Parathyroid adenoma (tissue), 2 donors: ENCODE data around the gene MARCHF6.

ENCODE experiments used
- H2AFZ ChIP-seq: fragments of 300-600 bp; sonication (generic); one replicate; pipeline ENCODE4 v1.7.0; 2017; ENCODE audit warnings: antibody characterized with exemption, mild to moderate bottlenecking
- H3K27ac ChIP-seq: fragments of 300-600 bp; sonication (generic); one replicate; pipeline ENCODE4 v1.7.0; 2017
- H3K27me3 ChIP-seq: fragments of 300-600 bp; sonication (generic); one replicate; pipeline ENCODE4 v1.7.0; 2017; ENCODE audit warnings: low read length; ENCODE audit not compliant: control insufficient read depth, insufficient read depth
- H3K36me3 ChIP-seq: fragments of 300-600 bp; sonication (generic); one replicate; pipeline ENCODE4 v1.7.0; 2017; ENCODE audit warnings: low read length; ENCODE audit not compliant: control insufficient read depth, insufficient read depth
- H3K4me1 ChIP-seq: fragments of 300-600 bp; sonication (generic); one replicate; pipeline ENCODE4 v1.7.0; 2017; ENCODE audit warnings: control low read depth
- H3K4me2 ChIP-seq: fragments of 300-600 bp; sonication (generic); one replicate; pipeline ENCODE4 v1.7.0; 2017; ENCODE audit warnings: low read length
- H3K4me3 ChIP-seq: fragments of 300-600 bp; sonication (generic); one replicate; pipeline ENCODE4 v1.7.0; 2017; ENCODE audit warnings: low read depth, low read length
- H3K79me2 ChIP-seq: fragments of 300-600 bp; sonication (generic); one replicate; pipeline ENCODE4 v1.7.0; 2017; ENCODE audit warnings: control low read depth
- H3K9ac ChIP-seq: fragments of 300-600 bp; sonication (generic); one replicate; pipeline ENCODE4 v1.7.0; 2017; ENCODE audit warnings: mild to moderate bottlenecking
- H3K9me3 ChIP-seq: fragments of 300-600 bp; sonication (generic); one replicate; pipeline ENCODE4 v1.7.0; 2017; ENCODE audit warnings: low read length; ENCODE audit not compliant: control insufficient read depth
- CTCF ChIP-seq: fragments of 300-600 bp; sonication (generic); IDR thresholded peaks from one replicate; pipeline ENCODE4 v1.7.0; 2017; ENCODE audit warnings: antibody characterized with exemption, mild to moderate bottlenecking
- donor health status: primary hyperparathyroidism.

The MARCHF6 gene

DNA sequence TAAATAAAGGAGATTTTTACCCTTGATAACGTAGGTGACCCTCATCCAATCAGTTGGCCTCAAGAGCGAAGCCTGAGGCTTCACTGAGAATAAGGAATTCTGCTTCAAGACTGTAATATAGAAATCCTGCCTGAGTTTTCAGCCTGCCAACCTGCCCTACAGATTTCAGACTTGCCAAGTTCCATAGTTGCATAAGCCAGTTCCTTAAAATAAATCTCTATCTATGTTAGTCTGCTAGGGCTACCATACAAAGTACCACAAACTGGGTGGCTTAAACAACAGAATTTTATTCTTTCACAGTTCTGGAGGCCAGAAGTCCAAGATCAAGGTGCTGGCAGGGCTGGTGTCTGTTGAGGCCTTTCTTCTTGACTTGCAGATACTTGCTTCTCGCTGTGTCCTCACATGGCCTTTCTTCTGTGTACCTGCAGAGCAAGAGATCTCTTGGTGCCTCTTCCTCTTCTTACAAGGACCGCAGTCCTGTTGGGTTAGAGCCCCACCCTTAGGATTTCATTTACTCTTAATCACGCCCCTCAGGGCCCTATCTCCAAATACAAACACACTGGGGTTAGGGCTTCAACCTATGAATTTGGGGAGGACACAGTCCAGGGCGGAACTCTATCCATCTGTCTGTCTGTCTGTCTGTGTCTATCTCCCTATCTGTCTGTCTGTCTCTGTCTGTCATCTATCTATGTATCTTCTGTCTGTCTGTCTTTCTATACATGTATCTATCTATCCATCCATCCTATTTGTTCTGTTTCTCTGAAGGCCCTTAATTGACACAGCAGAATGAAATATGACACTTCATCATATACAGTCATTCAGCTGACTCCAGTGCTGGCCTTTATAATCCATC lies 28.8 kb upstream of the MARCHF6 start:
- Histone ChIP-seq H3K79me2 (no peaks in the 10 kb centered on the region), H3K9ac (no peak overlapping the region), H3K9me3 (no peaks in the 10 kb centered on the region), H3K27me3 (no peaks in the 10 kb centered on the region), H3K4me3 (no peak overlapping the region), H2AFZ (peak overlapping the region; percentile 50), H3K4me1 (peaks cover 19% of the 10 kb centered on the region), H3K36me3 (no peaks in the 10 kb centered on the region), H3K27ac (peak overlapping the region; percentile 72), H3K4me2 (peak overlapping the region; percentile 34)
- no peak for TF ChIP-seq CTCF

DNA sequence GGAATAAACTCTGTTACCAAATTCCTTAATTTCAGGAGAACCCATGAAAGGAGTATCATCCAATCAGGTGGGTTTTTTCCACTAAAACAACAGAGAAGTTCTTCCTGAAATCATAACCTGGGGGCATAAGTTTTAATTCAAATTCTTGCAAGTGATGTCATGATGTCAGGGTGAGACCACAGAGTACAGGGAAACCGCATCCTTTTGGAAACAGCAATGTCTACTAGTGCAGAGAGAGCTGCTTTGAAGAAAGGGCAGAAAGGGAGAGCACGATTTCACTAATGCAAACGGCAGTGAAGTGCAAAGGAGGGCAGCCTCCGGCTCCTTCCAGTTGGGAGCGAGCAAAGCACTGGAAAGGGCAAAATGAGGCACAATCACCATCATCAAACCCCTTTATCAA lies 25.2 kb upstream of the MARCHF6 start:
- Histone ChIP-seq H3K9ac (no peak overlapping the region), H3K27ac (no peak overlapping the region), H3K79me2 (no peaks in the 10 kb centered on the region), H3K4me3 (no peak overlapping the region), H3K9me3 (no peaks in the 10 kb centered on the region), H3K27me3 (no peaks in the 10 kb centered on the region), H3K4me2 (no peak overlapping the region), H3K4me1 (peaks cover 31% of the 10 kb centered on the region), H3K36me3 (no peaks in the 10 kb centered on the region), H2AFZ (no peak overlapping the region)
- no peak for TF ChIP-seq CTCF

- TF ChIP-seq CTCF, result no peak
- Histone ChIP-seq H2AFZ (peak overlapping the region; percentile 7), H3K4me1 (peaks cover 20% of the 10 kb centered on the region)
Measured at GRCh38 chr5:10329446-10329819, 24.1 kb upstream of the MARCHF6 start.

GRCh38 chr5:10329820-10330481 lies 23.5 kb upstream of the MARCHF6 start:
- H3K4me3 ChIP-seq, result no peak overlapping the region
- peaks cover 15% of the 10 kb centered on the region for H3K4me1 ChIP-seq

More at GRCh38 chr5:10329446-10329819, 24.1 kb upstream of the MARCHF6 start:
- no peaks in the 10 kb centered on the region for H3K79me2 ChIP-seq
- H3K4me2 ChIP-seq, result no peak overlapping the region
- no peaks in the 10 kb centered on the region for H3K9me3 ChIP-seq
- H3K27me3 ChIP-seq, result no peaks in the 10 kb centered on the region
- H3K4me3 ChIP-seq, result no peak overlapping the region
- H3K36me3 ChIP-seq, result no peaks in the 10 kb centered on the region
- H3K9ac ChIP-seq, result no peak overlapping the region
- no peak overlapping the region for H3K27ac ChIP-seq

More at GRCh38 chr5:10329820-10330481, 23.5 kb upstream of the MARCHF6 start:
- H3K27me3 ChIP-seq, result no peaks in the 10 kb centered on the region
- no peaks in the 10 kb centered on the region for H3K9me3 ChIP-seq
- H3K4me2 ChIP-seq, result no peak overlapping the region
- TF ChIP-seq CTCF, result no peak
- H3K79me2 ChIP-seq, result no peaks in the 10 kb centered on the region
- peak overlapping the region; percentile 31 for H2AFZ ChIP-seq
- peak overlapping the region; percentile 33 for H3K27ac ChIP-seq
- no peaks in the 10 kb centered on the region for H3K36me3 ChIP-seq
- H3K9ac ChIP-seq, result no peak overlapping the region
